NCI-H2227 (cell line): Measurements from ENCODE around the gene CXCR6.

Experiments used
- DNase-seq: peaks from one replicate; lab custom pipeline; 2025; ENCODE audit not compliant: unreplicated experiment; lab: John Stamatoyannopoulos, UW

Gene CXCR6

DNA sequence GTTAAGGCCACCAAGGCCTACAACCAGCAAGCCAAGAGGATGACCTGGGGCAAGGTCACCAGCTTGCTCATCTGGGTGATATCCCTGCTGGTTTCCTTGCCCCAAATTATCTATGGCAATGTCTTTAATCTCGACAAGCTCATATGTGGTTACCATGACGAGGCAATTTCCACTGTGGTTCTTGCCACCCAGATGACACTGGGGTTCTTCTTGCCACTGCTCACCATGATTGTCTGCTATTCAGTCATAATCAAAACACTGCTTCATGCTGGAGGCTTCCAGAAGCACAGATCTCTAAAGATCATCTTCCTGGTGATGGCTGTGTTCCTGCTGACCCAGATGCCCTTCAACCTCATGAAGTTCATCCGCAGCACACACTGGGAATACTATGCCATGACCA lies 3.6 kb downstream of the CXCR6 start:
- no peak for DNase-seq

DNA sequence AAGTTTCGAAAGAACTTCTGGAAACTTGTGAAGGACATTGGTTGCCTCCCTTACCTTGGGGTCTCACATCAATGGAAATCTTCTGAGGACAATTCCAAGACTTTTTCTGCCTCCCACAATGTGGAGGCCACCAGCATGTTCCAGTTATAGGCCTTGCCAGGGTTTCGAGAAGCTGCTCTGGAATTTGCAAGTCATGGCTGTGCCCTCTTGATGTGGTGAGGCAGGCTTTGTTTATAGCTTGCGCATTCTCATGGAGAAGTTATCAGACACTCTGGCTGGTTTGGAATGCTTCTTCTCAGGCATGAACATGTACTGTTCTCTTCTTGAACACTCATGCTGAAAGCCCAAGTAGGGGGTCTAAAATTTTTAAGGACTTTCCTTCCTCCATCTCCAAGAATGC lies 4.1 kb downstream of the CXCR6 start:
- DNase-seq: no peak

DNA sequence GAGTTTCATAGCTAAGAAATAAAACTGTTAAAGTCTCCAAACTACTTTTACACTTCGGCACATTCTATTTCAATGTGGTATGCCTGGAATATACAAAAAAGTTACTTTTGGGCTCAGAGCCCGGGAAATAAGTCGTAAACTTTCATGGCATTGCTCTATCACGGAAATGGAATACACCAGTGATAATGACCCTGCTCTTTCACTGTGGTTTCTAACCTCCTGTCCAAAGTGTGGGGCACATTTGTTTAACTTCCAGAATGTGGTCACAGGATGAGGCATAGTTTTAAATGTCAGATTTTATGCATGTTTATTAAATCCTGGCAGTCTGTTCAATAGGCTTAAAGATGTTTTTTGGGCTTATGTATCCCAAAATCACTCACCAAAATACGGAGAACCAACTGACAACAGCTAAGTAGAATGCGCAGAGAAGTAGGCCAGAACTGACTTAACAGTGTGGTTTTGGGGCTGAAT lies 5.1 kb downstream of the CXCR6 start:
- no peak for DNase-seq

DNA sequence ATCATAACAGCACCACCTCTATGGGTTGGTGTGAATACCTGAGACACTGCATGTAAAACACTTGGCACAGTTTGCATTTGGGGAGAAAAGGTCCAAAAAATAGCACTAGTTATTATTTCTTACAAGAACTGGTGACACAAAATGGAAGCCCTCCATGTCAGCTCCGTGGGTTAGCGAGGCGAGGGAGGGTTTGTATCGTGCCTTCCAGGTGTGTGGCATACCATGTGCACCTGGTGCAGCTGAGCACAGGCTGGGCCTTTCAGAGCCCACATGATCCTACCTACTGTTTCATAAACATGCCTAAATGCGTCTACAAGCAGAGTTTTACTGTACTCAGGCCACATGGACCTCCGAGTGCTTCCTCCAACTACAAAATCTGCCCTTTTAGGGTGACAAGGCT lies 5.6 kb downstream of the CXCR6 start:
- no peak for DNase-seq

DNA sequence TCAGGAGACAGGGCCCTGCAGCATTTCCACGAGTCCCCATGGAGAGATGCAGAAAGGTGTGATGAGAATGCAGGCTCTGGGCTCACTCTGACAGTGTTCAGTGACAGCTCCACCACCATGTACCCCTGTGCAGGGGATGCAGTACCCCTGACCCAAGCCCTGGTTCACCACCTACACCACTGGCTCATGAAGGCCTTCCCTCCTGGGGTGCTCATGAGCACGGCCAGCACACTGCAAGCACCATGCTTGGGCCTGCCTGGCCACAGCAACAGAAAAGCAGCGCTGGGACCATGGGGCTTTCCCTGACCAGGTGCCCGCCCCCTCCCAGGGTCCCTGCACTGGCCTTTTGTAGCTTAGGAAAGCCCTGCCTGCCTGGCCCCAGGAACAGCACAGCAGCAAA lies 6.2 kb downstream of the CXCR6 start:
- DNase-seq: no peak

DNA sequence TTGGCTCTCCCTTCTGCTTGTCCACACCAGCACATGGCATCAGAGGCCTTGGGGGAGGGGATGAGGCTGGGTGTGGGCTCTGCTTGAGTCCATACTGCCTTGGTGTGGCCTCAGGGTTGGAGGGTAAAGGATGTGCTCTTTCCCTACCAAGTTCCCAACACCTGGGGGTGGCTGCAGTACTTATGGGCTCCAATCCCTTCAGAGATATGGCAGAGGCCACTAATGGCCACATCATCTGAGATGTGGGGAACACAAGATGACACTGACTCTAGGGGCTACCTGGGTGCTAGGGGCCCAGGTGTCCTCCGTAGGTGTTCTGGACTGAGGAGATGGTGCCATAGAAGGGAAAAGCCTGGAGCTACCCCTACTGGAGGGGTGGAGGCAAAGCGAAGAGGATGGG lies 6.9 kb downstream of the CXCR6 start:
- no peak for DNase-seq

DNA sequence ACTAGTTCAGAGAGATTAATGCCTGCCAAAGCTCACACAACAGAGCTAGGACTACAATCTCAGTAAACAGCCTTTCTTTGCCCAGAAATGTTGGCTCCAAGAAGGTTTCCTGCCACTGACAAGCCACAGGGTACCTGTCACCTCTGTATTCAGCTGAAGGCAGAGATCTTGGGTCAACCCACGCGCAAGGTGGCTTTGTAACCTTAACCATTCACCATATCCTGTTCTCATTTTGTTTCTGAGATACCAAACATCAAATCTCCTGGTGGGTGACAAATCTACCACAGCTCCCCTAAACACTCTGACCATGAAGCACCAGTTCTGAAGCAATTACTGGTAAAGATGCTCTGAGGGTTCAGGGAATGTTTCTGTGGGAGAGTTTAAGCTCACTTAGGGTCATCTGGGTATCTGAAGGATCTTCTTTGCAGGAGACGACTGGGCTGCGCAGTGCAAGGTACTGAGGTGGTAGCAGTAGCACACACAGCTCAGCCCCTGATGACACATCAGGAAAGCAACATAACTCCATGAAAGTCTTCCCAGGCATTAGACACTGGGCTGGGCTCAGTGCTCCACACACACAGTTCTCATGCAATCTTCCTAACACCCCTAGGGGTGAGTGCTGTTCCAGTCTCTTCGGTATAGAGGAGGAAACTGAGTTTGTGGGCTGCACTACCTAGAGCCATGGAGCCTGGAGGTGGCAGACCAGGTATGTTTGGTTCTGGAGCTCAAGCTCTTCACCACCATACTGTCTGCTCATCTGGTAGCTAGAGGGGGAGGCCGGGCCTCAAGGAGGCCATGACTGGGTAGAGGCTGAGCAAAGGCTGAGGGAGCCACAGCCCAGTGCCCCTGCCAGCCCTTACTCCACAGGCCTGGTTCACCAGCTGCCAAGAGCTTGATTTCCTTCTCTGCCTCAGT lies 7.7 kb downstream of the CXCR6 start:
- no peak for DNase-seq

DNA sequence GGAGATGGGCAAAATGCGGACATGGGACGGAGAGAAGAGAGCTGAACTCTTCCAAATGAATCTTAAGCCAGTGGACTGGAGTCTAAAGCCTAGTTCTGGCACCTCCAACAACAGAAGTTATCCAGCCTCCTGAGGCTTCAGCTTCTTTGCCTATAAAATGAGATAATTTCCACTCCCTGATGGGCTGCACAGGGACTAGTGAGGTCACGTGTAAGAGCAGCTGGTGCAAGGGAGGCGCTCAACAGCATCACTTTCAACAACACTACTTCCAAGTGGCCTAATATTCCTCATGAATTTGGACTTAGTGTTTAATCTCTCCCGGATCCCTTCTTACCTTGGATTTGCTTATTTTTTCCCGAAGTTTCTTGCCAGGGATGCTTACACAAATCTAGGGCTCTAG lies 8.7 kb downstream of the CXCR6 start:
- no peak for DNase-seq

DNA sequence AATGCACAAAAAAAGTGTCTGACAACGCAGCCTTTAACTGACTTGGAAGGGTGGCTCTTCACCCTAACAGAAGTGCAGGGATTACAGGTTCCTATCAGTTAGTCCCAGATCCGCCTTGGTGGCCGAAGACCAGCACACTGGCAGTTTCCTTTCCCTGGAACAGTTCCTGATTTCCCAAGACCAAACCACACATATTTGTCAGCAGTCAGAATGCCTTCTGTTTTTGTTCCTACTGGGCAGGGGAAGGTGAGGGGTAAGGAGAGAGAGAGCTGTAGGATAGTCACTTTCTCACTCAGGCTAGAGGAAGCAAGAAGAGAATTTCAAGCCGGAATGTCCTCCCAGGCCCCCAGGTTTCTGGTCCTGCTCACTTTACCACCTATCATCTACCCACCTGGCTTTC lies 9.2 kb downstream of the CXCR6 start:
- no peak for DNase-seq

DNA sequence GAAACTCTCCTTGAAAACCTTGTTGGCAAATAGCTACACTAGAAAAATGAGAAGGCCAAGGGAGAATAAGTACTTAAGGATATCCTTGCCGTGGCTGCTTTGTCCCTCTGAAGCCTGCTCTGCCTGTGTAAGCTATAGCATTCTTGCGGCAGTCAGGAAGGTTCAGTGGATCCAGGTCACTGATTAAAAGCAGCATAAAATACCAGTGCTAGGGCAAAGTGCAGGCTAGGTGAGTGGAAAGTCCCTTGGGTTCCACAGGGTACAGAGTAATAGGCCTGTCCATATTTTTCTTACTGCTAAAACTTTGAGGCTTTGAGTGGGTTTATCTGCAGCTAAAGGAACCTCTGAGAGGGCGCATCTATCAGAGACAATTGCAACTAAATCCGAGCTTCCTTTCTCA lies 10.3 kb downstream of the CXCR6 start:
- DNase-seq: no peak

DNA sequence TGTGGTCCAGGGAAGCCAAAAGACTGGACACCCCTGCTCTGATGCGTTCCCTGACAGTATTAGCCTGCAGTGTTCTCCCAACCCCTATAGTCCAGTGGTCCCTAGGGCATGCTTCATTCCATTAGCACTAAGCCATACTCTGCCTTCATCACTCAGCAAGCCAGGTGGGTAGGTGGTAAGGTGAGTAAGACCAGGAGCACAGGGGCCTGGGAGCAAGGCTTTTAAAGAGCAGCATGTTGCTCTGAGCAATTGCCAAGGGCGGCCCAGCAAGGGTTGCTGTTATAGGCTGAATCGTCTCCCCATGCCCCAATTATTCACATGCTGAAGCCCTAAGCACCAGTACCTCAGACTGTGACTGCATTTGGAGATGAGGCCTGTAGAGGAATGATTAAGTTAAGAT lies 11.0 kb downstream of the CXCR6 start:
- no peak for DNase-seq

DNA sequence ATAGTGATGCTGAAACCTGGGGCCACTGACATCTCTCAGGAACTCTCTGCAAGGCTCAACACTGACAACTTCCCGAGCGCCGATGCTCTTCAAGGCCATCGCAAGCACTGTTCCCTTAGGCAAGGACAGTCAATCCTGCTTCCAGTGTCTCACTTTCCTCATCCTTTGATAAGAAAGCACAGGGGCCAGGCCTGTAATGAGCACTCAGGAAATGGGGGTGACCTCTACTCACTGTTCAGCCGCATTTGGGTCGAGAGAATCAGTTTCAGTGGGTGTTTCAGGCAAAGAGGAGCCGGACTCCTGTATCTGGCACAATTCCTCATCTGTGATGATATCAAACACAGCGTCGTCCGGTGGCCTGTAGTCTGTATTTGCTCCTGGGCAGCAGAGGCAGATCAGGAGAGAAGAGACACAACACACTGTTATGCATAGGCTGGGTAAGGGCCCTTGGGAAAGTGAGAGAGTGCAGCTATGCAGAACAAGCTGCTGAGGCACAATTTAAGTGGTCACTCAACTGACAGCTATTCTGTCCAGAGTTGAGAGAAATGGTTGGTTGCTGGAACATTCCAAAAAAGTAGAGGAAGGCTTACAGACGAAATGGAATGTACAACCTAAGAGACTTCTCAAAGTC lies 11.9 kb downstream of the CXCR6 start:
- DNase-seq: no peak

DNA sequence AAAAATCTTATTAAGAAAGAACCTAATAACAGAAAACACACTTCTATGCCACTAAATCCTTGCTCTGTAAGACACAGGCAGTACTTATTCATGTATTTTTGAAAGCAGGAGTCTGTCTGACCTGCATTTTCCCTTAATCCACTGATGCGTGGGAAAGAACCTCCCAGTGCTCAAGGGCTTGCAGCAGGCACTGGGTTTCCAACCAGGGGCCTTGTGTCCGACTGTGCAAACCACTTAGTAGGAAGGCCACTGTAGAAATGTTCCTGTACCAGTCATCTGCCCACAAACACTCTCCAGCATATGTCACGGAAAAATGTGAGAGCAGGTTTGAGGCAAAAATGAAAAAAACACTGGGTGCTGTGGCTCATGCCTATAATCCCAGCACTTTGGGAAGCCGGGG lies 12.4 kb downstream of the CXCR6 start:
- no peak for DNase-seq

DNA sequence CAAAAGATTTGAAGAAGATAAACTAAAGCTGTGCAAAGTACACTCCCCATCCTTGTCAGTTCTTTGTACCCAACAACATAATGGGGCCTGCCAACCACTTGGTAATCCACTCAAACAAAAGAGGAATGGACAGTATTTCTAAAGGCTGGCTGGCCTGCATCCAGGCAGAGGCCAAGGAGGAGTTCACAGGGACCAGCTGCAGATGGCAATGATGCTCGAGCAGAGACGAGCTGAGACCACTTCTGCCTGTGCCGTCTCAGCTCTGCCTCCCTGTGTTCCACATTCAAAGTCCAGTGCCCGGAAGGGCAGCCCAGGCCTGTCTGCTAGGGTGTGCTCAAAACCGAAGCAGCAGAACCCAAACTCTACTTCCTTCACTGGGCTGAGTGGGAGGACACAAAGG lies 14.3 kb downstream of the CXCR6 start:
- peak; percentile 10 for DNase-seq

DNA sequence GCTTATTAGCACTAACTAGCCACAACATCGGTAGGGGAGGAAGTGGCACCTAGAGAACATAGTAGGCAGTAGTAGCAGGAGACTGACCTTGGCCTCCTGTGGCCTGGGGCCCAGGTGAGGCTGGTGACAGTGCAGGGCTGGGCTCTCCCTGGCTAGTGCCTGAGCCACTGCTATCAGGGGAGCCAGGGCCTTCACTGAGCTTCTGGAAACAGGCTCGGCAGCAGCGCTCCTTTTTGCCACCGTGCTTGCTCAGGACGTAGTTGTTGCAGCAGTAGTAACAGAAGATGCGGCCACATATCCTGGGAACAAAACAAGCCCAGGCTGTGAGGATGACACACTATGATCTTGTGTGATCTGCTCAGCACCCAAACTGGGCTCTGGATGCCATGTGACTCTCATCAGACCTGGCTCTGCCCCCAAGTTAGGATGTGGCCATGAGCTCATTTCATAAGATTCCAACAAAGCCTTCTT lies 15.1 kb downstream of the CXCR6 start:
- no peak for DNase-seq

DNA sequence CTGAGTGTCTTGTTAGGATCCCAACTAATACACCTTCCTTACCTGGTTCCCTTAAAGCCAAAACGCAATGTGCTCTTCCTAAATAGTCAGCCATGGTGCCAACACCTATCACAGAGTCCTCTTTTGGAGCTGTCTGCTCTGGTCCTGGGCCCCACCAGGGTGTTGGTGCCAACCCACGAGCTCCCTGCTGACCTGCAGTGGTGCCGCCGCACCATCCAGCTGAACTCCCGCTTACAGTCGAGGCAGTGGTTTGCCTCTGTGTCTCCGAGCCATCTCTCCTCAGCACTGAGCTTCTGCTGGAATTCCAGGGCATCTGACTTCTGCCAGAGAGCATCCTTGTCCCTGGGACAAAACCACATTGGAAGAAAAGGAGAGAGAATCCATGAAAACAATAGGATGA lies 15.9 kb downstream of the CXCR6 start:
- no peak for DNase-seq

DNA sequence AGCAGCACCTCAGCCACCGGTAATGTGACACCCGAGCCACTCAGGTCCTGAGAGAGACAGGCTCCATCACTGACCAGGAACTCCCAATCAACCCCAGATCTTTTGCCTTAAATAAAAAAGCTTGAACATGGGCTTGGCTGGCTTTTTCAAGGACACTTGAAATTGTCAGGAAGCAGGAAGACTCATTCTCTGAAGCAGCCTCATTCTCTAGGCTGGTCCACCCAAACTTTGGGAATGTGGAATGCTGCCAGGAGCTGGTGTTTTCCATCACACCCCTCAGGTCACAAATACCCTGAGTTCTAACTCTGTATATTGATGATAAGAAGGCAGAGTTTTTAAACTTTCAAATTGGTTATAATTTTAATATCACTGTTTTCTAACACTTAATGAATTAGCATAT lies 17.0 kb downstream of the CXCR6 start:
- DNase-seq: no peak

DNA sequence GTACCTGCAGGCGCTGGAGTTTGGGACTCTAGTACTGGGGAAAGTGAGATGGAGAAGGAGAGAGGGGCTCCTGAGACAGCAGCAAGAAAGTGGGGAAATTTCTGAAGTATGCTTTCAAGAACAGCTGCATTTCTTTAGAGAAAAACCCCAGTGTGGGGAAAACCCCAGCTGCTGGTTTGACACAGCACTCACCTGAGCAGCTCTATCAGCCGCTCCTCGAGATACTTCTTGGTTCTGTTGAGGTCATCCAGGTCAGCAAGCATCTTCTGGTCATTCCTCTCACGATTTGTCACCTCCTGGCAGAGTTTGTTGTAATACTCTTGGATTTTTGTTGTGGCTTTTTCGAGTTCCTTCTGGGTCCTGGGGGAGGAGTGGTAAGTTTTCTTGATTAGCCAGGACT lies 18.8 kb downstream of the CXCR6 start:
- DNase-seq: no peak

DNA sequence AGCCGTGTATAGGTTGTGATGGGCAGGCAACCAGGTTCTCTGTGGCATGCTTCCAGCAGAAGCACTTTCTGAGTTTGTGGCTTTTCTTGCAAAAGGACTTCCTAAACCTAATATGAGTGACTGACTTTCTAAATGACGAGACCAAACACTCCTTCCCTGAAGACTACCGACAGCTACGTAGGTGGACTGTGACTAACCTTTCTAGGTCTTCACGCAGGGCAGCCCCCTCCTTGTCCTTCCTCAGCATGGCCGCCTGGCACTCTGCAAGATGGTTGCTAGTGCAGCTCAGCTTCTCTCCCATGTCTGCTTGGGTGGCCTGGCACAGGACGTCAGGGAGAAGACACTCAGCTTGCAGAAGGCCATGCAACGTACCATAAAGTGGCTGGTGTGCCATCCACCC lies 20.9 kb downstream of the CXCR6 start:
- DNase-seq: no peak

DNA sequence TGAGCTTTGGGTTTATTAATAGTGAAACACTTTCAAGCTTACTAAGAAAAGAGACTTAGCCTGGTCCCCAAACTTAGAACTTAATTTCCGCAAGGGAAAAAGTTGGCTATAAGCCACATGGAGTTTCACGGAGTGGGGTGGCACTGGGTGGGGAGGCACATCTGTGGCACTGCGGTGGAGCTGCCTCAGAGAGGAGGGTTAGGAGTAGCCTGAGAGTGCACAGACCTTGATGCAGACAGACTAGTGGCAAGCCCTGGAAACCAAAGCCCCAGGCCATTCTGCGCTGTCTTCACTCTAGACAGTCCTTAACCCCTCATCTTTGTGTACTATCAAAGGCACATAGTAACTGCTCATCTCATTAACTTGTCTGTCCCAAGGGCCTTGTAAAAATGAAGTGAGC lies 22.0 kb downstream of the CXCR6 start:
- no peak for DNase-seq

DNA sequence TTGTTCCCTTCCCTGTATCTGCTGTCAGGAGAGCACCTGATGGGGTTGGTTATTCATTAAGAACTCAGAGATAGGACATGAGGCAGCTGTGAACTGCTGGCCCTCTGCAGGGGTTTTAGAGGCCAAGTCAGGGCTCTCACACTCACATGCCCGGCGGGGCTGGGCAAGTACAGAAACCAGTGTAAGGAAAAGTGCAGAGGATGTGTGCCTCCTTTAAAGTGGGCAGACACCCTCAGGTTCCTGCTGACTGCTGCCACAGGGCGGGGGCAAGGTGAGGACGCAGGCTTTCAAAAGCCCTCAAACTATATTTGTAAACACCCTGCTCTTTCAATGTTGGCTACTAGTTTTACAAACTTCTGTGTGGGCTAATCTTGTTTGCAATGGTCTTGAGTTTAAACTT lies 22.4 kb downstream of the CXCR6 start:
- no peak for DNase-seq

DNA sequence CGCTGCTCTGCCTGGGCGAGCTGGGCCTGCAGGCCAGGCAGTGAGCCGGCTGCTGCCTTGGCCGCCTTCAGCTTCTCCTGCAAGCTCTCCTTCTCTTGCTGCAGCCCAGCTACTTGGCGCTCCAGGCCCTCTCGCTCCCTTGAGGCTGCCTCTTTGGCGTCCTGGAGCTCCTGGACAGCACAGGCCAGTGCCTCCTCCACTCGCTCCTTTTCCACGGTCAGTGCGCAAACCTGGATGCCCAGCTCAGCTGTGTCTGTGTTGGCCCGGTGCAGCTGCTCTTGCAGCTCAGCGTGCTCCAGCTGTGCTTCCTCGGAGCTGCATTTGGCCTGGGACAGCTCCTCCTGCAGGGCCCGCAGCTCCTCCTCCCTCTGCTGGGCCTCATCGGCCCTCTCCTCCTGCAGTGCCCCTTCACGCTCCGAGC lies 23.1 kb downstream of the CXCR6 start:
- no peak for DNase-seq
